DLD1 (cell line): ENCODE data around the gene RIN3.

Experiments used
- in situ Hi-C: cut with HindIII; loops from 2 replicates; pipeline ENCODE4 v1.10.0; 2017; ENCODE audit warnings: low sequenced_read_pairs

The RIN3 gene

GRCh38 chr14:92551044-92551841 is 37.7 kb downstream of the RIN3 start:
- in situ Hi-C loops: no loop called here

GRCh38 chr14:92552066-92552465 is 38.5 kb downstream of the RIN3 start:
- in situ Hi-C loops: no loop called here

- in situ Hi-C loops: no loop called here
Measured at GRCh38 chr14:92553438-92553837, 39.9 kb downstream of the RIN3 start.

DNA sequence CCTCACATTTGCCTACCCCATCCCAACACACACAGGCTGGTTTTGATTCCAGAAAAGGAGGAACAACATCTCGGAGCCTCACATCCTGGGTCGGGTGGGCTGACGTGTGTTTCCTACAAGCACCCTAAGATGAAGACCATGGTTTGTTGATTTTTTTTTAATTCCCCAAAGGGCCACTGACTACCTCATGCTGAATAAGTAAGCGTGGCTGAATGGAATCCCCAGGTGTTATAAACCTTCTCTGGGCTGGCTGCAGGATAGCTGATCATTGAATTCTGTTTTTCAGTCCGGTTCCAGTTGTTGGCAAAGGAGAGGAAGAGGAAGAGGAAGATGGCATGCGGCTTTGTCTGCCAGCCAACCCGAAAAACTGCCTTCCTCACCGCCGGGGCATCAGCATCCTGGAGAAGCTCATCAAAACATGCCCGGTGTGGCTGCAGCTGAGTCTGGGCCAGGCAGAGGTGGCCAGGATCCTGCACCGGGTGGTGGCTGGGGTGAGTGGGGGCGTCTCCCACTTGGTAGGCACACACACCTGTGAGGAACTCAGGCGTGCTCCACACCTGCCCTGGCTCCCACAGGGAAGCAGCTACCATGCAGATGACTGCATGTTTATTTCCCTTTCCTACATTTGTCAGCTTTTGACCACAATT is 42.0 kb downstream of the RIN3 start:
- in situ Hi-C loops: no loop called here

GRCh38 chr14:92556255-92556741 is 42.7 kb downstream of the RIN3 start:
- in situ Hi-C loops: no loop called here

- in situ Hi-C loops: no loop called here
Measured at GRCh38 chr14:92556863-92557543, 43.4 kb downstream of the RIN3 start.

- in situ Hi-C loops: no loop called here
Measured at GRCh38 chr14:92557544-92557912, 43.9 kb downstream of the RIN3 start.

GRCh38 chr14:92558319-92558718 is 44.7 kb downstream of the RIN3 start:
- in situ Hi-C loops: no loop called here

DNA sequence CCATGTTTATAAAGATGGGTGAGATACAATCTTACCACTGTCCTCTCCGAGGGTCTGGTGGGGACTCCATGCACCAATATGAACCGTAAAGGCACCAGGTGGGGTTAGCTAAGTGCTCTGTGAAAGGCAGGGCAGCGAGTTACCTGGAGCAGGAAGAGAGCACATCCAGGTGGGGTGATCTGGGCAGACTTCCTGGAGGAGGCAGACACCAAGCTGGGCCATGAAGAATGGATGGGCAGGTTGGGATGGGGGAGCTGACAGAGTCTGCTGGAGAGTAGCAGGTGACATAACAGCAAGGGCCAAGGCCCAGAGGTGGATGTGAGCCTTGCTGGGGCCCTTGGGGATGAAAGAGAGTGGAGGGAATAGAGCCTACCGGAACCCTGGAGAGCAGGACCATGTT is 45.9 kb downstream of the RIN3 start:
- in situ Hi-C loops: no loop called here

DNA sequence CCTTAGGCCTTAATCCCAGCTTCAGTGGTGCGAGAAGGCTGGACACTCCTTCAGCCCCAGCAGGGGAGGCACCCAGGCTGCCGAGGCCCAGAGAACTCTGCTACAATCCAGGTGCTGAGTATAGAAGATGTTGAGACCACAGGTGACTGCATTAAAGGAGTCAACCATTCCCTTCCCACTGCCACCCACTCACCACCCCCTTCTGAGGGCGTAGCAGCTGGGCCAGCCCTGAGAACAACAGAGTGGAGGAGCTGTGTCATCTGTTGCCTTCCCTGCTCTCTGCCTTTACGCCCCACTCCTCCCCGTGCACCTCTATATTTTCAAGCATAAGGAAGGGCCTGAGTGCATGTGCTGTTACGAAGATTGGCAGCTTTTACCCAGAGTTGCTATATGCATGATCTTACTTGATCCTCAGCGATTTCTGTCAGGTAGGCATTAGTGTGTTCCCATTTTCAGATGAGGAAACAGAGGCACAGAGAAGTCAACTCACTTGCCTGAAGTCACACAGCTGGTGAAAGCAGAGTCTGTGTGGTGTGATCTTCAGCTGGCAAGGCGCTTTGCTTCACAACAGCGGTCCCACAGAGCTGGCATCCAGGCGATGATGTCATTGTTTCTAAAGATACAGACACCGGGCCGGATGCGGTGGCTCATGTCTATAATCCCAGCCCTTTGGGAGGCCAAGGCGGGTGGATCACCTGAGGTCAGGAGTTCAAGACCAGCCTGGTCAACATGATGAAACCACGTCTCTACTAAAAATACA is 46.7 kb downstream of the RIN3 start:
- in situ Hi-C loops: no loop called here

- in situ Hi-C loops: no loop called here
Measured at GRCh38 chr14:92561906-92562479, 48.4 kb downstream of the RIN3 start.

DNA sequence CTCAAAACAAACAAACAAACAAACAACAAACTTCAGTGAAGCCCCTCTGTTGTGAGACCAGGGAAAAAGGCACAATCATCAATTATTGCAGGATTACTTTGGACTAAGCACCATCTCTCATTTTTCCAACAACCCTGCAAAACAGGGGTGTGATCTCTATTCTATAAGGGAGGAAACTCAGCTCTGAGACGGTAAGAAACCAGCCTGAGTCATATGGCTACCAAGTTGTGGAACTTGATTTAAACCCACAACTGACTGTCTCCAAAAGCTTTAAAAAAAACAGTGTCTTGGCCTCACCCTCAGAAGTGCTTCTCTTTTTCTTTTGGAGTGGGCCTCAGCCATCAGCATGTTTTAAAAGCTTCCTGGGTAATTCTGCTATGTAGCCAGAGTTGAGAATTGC is 49.8 kb downstream of the RIN3 start:
- in situ Hi-C loops: no loop called here

GRCh38 chr14:92563765-92564285 is 50.2 kb downstream of the RIN3 start:
- in situ Hi-C loops: no loop called here

DNA sequence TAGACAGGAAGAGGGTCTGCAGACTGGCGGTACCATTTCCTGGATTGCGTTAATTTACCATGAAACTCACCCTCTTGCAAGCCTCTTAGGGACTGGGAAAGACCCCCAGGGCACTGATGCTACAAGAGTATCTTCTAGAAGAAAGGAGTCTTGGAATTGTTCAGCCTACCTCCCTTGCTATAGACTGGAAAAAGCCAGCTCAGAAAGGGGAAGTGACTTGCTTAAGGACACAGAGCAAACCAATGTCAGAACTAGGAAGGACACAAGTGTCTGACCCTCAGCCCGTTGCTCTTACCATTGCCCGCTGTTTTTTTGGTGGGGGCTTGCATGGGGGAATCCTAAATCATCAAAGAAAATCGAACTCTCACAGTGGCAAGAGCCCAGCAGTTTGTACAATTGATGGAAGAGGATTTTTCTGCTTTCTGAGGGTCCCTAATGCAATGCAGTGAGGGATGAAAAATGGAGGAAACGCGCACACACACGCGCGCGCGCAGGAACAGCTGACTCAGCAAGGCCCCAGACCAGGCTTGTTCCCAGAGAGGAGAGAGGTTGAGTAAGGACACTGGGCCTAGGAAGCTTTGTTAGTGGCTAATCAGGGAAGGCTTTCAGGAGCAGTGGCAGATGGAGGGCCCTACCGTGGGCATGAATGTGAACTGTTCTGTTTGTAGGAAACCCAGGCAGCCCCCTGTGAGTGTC is 50.9 kb downstream of the RIN3 start:
- in situ Hi-C loops: no loop called here

- in situ Hi-C loops: no loop called here
Measured at GRCh38 chr14:92565040-92565717, 51.6 kb downstream of the RIN3 start.

- in situ Hi-C loops: no loop called here
Measured at GRCh38 chr14:92565718-92566115, 52.1 kb downstream of the RIN3 start.

DNA sequence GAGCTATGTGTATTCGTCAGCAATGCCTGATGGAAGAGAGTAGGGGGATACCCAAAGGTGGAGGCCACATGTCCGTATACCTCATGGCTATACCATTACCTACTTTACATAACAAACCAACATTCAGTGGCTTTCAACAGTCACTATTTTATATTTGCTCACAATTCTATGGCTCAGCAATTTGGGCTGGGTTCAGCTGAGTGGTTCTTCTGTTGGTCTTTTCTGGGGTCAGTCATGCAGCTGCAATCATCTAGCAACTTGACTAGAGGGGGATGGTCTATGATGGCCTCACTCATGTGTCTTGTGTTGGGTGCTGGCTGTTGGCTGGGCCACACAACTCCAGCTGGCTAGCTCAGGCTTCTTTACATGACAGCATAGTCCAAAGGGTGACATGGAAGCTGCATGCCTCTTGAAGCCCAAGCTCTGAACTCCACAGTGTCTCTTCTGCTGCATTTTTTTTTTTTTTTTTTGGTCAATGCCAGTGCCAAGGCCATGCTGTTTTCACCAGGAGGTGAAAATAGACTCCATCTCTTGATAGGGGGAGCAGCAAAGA is 53.7 kb downstream of the RIN3 start:
- in situ Hi-C loops: no loop called here

- in situ Hi-C loops: no loop called here
Measured at GRCh38 chr14:92568621-92569479, 55.3 kb downstream of the RIN3 start.
